Right lobe of liver (tissue), 4 donors: ENCODE measurements around the gene TRMT5.

Experiments used
- POLR2A ChIP-seq: fragments of 450-650 bp; IDR thresholded peaks from one replicate; pipeline ENCODE4 v1.6.1; 2017; ENCODE audit warnings: antibody characterized with exemption, mild to moderate bottlenecking
- TF ChIP-seq, protein P1 (sequence below), 4 donors: fragments of 200-600 bp in 3 of 4; fragments of 450-650 bp in 1 of 4; IDR thresholded peaks; one replicate each; pipeline versions ENCODE4 v1.5.1 to v1.8.0; 2016 to 2022; ENCODE audit warnings: antibody characterized with exemption in 4 of 4, mild to moderate bottlenecking in 2 of 4
- donor health status: DM: no; HTN: no; CAD: no.
- donor health status: DM: no; HTN: no; CAD: no.
- donor health status: DM: no; HTN: yes; CAD: no.

DNA sequence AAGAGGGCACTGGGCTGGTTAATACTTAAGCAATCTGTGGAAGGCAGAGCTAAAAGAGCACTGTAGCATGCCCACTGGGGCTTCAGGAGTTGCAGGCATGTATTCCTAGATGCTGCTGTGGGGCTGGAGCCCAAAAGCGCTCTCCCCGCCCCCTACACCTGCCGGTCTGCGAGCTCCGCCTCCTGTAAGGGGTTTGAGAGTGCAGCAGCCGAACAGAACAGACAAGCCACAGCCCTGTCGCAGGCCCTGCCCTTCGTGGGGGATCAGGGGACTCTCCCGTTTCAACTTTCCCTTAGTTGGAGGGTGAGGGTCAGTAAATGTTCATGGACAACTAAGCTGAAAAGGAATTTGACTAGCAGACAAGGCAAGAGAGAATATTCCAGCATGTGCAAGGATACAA, 17.7 kb upstream of the TRMT5 start:
- TF ChIP-seq, protein P1, sequence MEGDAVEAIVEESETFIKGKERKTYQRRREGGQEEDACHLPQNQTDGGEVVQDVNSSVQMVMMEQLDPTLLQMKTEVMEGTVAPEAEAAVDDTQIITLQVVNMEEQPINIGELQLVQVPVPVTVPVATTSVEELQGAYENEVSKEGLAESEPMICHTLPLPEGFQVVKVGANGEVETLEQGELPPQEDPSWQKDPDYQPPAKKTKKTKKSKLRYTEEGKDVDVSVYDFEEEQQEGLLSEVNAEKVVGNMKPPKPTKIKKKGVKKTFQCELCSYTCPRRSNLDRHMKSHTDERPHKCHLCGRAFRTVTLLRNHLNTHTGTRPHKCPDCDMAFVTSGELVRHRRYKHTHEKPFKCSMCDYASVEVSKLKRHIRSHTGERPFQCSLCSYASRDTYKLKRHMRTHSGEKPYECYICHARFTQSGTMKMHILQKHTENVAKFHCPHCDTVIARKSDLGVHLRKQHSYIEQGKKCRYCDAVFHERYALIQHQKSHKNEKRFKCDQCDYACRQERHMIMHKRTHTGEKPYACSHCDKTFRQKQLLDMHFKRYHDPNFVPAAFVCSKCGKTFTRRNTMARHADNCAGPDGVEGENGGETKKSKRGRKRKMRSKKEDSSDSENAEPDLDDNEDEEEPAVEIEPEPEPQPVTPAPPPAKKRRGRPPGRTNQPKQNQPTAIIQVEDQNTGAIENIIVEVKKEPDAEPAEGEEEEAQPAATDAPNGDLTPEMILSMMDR (IDR thresholded peaks at IDR 0.05): no peak
- no peak for TF ChIP-seq POLR2A
